ENCODE results near the gene LRRFIP1.
"Not testable (repeated sequence)": the region's sequence is repeated elsewhere in the genome, so short reads cannot be mapped to it uniquely, and the experiment has no call there.

The LRRFIP1 gene

DNA sequence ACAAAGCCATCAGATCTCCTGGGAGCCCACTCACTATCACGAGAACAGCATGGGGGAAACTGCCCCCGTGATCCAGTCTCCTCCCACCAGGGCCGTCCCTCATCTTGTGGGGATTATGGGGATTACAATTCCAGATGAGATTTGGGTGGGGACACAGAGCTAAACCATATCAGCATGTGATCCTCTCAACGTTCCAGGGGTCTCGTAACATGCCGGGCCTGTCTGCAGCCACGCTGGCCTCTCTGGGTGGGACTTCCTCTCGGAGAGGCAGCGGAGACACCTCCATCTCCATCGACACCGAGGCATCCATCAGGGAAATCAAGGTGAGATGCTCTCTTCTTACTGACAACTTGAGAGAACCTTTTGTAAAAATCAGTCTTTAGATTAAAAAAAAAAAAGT, 121.6 kb downstream of the LRRFIP1 start:
- Histone ChIP-seq H3K27me3 (ENCODE audit: insufficient read depth, low read depth, severe bottlenecking) (no peaks in the 10 kb centered on the region), H3K9me3 (ENCODE audit: severe bottlenecking) (no peaks in the 10 kb centered on the region), H3K36me3 (no peaks in the 10 kb centered on the region; the same call in 1 of the 2 replicates), H3K27ac (no peak overlapping the region), H3K4me3 (ENCODE audit: low read depth, low read length) (no peak overlapping the region)
- peak; percentile 25 for DNase-seq
- TF ChIP-seq CTCF (IDR thresholded peaks at IDR 0.05; ENCODE audit: low read depth, low read length), result no peak

GRCh38 chr2:237749961-237750360, 122.6 kb downstream of the LRRFIP1 start:
- TF ChIP-seq CTCF (IDR thresholded peaks at IDR 0.05; ENCODE audit: low read depth, low read length), result no peak
- Histone ChIP-seq H3K9me3 (ENCODE audit: severe bottlenecking) (no peaks in the 10 kb centered on the region), H3K27me3 (ENCODE audit: insufficient read depth, low read depth, severe bottlenecking) (no peaks in the 10 kb centered on the region), H3K4me3 (ENCODE audit: low read depth, low read length) (no peak overlapping the region), H3K36me3 (no peaks in the 10 kb centered on the region; the same call in 1 of the 2 replicates), H3K27ac (no peak overlapping the region)
- no peak for DNase-seq

- DNase-seq; H3K36me3 ChIP-seq; H3K27ac ChIP-seq; H3K4me3 ChIP-seq (ENCODE audit: low read depth, low read length); H3K9me3 ChIP-seq (ENCODE audit: severe bottlenecking); H3K27me3 ChIP-seq (ENCODE audit: insufficient read depth, low read depth, severe bottlenecking): not testable (repeated sequence)
These were observed 123.1 kb downstream of the LRRFIP1 start for GRCh38 chr2:237750441-237750840.

DNA sequence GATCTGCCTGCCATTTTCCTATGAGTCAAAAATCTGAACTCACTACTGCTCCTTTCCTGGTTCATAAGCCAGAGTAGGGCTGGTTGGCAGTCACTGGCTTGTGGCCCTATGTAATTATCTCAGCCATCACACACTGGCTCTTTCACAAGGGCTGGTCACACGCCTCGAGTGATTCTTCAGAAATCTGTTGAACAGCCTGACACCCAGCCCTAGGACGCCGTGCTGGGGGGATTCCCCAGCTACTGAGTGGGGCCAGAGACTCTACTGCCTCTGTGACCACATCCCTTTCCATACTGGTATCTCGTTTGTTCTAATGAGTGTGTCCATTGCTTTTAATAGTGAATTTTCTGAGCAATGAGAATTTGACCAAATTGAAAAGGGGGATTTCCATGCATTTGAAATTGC, 125.4 kb downstream of the LRRFIP1 start:
- Histone ChIP-seq H3K27me3 (ENCODE audit: insufficient read depth, low read depth, severe bottlenecking) (no peaks in the 10 kb centered on the region), H3K27ac (no peak overlapping the region), H3K36me3 (peaks cover 5% of the 10 kb centered on the region; the same call in 1 of the 2 replicates), H3K4me3 (ENCODE audit: low read depth, low read length) (no peak overlapping the region), H3K9me3 (ENCODE audit: severe bottlenecking) (no peaks in the 10 kb centered on the region)
- no peak for TF ChIP-seq CTCF (IDR thresholded peaks at IDR 0.05; ENCODE audit: low read depth, low read length)
- no peak for DNase-seq

- H3K27ac ChIP-seq, result no peak overlapping the region
- H3K27me3 ChIP-seq (ENCODE audit: insufficient read depth, low read depth, severe bottlenecking), result no peaks in the 10 kb centered on the region
- no peak for DNase-seq
- peaks cover 5% of the 10 kb centered on the region; the same call in 1 of the 2 replicates for H3K36me3 ChIP-seq
- H3K4me3 ChIP-seq (ENCODE audit: low read depth, low read length), result no peak overlapping the region
- no peaks in the 10 kb centered on the region for H3K9me3 ChIP-seq (ENCODE audit: severe bottlenecking)
- no peak for TF ChIP-seq CTCF (IDR thresholded peaks at IDR 0.05; ENCODE audit: low read depth, low read length)
These were observed 126.8 kb downstream of the LRRFIP1 start for GRCh38 chr2:237754182-237754581.

DNA sequence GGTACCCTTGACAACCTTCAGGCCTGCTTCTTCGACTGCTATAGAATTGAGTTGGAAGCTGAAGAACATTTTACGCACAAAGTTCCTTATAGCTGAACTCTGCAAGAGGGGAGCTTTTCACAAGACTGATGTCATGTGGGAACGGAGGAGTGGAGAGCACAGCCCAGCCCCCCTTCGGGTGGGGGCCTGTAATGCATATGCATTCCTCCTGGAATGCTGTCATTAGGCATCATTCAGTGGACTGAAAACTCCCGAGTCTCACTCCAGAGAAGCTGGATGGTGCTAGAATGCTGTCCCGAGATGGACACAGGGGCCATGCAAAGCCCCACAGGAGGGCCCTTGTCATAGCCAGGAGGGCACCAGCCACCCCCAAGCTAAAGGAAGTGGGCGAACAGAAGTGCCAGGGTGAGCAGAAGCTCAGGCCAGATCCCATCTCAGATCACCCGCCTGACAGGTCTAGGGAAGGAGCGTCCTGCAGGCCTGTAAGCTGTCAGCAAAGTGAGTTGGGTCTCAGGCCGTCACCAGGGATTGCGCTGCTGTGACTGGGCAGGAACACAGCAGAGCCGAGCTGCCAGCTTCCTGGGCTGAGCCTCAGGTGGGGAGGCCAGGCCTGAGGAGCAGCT, 127.3 kb downstream of the LRRFIP1 start:
- H3K36me3 ChIP-seq, result peaks cover 5% of the 10 kb centered on the region; the same call in 1 of the 2 replicates
- H3K4me3 ChIP-seq (ENCODE audit: low read depth, low read length), result no peak overlapping the region
- H3K27me3 ChIP-seq (ENCODE audit: insufficient read depth, low read depth, severe bottlenecking), result no peaks in the 10 kb centered on the region
- no peak for DNase-seq
- H3K27ac ChIP-seq, result no peak overlapping the region
- H3K9me3 ChIP-seq (ENCODE audit: severe bottlenecking), result no peaks in the 10 kb centered on the region
- TF ChIP-seq CTCF (IDR thresholded peaks at IDR 0.05; ENCODE audit: low read depth, low read length), result no peak

All from WERI-Rb-1 (cell line).